ENCODE results near the gene RAI1.

RAI1 gene

GRCh38 chr17:17696085-17696484 is 14.8 kb downstream of the RAI1 start (continued):
- TF ChIP-seq CSRNP3 (CRISPR knock-in tag; IDR thresholded peaks at IDR 0.05): no peak
- no peak for TF ChIP-seq BACH2 (CRISPR knock-in tag; IDR thresholded peaks at IDR 0.05; ENCODE audit: borderline replicate concordance)
- no peak for TF ChIP-seq CSDC2 (CRISPR knock-in tag; IDR thresholded peaks at IDR 0.05)
- no peak for TF ChIP-seq TCF4 (CRISPR knock-in tag; IDR thresholded peaks at IDR 0.05; ENCODE audit: borderline replicate concordance)
- no peak for TF ChIP-seq ZFP30 (CRISPR knock-in tag; IDR thresholded peaks at IDR 0.05)
- TF ChIP-seq SNAI2 (CRISPR knock-in tag; IDR thresholded peaks at IDR 0.05): no peak

GRCh38 chr17:17696882-17697633 is 15.8 kb downstream of the RAI1 start:
- no peak for ATAC-seq

GRCh38 chr17:17698371-17698770 is 17.1 kb downstream of the RAI1 start:
- ATAC-seq: no peak
- no peak for TF ChIP-seq PPARA (CRISPR knock-in tag; IDR thresholded peaks at IDR 0.05; ENCODE audit: borderline replicate concordance)

More at GRCh38 chr17:17696882-17697633, 15.8 kb downstream of the RAI1 start:
- no peak for TF ChIP-seq ZFP3 (CRISPR knock-in tag; IDR thresholded peaks at IDR 0.05)
- no peak for TF ChIP-seq CSRNP3 (CRISPR knock-in tag; IDR thresholded peaks at IDR 0.05)
- no peak for TF ChIP-seq ESRRG (CRISPR knock-in tag; IDR thresholded peaks at IDR 0.05)
- TF ChIP-seq ZNF8 (CRISPR knock-in tag; IDR thresholded peaks at IDR 0.05): no peak
- TF ChIP-seq TCF4 (CRISPR knock-in tag; IDR thresholded peaks at IDR 0.05; ENCODE audit: borderline replicate concordance): no peak
- no peak for TF ChIP-seq ARNTL (CRISPR knock-in tag; IDR thresholded peaks at IDR 0.05; ENCODE audit: borderline replicate concordance, low read depth)
- TF ChIP-seq OSR1 (CRISPR knock-in tag; IDR thresholded peaks at IDR 0.05): no peak

GRCh38 chr17:17698869-17699351 is 17.7 kb downstream of the RAI1 start:
- ATAC-seq: peak; percentile 33

More at GRCh38 chr17:17698869-17699351, 17.7 kb downstream of the RAI1 start:
- TF ChIP-seq ZNF565 (CRISPR knock-in tag; conservative IDR thresholded peaks at IDR 0.05; ENCODE audit: low read depth): no peak
- TF ChIP-seq TSHZ2 (CRISPR knock-in tag; IDR thresholded peaks at IDR 0.05): no peak
- no peak for TF ChIP-seq OSR1 (CRISPR knock-in tag; IDR thresholded peaks at IDR 0.05)
- no peak for TF ChIP-seq PATZ1 (CRISPR knock-in tag; IDR thresholded peaks at IDR 0.05; ENCODE audit: borderline replicate concordance)
- no peak for TF ChIP-seq PPARA (CRISPR knock-in tag; IDR thresholded peaks at IDR 0.05; ENCODE audit: borderline replicate concordance)
- no peak for TF ChIP-seq CSDC2 (CRISPR knock-in tag; IDR thresholded peaks at IDR 0.05)
- no peak for TF ChIP-seq ZFP3 (CRISPR knock-in tag; IDR thresholded peaks at IDR 0.05)
- no peak for TF ChIP-seq RARB (CRISPR knock-in tag; IDR thresholded peaks at IDR 0.05)
- no peak for TF ChIP-seq TCF4 (CRISPR knock-in tag; IDR thresholded peaks at IDR 0.05; ENCODE audit: borderline replicate concordance)
- TF ChIP-seq TOX (CRISPR knock-in tag; IDR thresholded peaks at IDR 0.05; ENCODE audit: borderline replicate concordance): no peak
- TF ChIP-seq ESRRG (CRISPR knock-in tag; IDR thresholded peaks at IDR 0.05): no peak
- TF ChIP-seq ZNF8 (CRISPR knock-in tag; IDR thresholded peaks at IDR 0.05): no peak
- TF ChIP-seq ZNF70 (CRISPR knock-in tag; IDR thresholded peaks at IDR 0.05): no peak
- TF ChIP-seq GLIS3 (CRISPR knock-in tag; IDR thresholded peaks at IDR 0.05): no peak
- TF ChIP-seq CREB5 (CRISPR knock-in tag; IDR thresholded peaks at IDR 0.05; ENCODE audit: low read depth): no peak
- no peak for TF ChIP-seq ISL1 (CRISPR knock-in tag; IDR thresholded peaks at IDR 0.05)
- TF ChIP-seq SNAI2 (CRISPR knock-in tag; IDR thresholded peaks at IDR 0.05): no peak
- TF ChIP-seq BACH2 (CRISPR knock-in tag; IDR thresholded peaks at IDR 0.05; ENCODE audit: borderline replicate concordance): no peak
- no peak for TF ChIP-seq ZC3H10 (CRISPR knock-in tag; IDR thresholded peaks at IDR 0.05)
- TF ChIP-seq ARNTL (CRISPR knock-in tag; IDR thresholded peaks at IDR 0.05; ENCODE audit: borderline replicate concordance, low read depth): no peak

Measured in SK-N-SH treated with all-trans-retinoic acid at 6 μM for 48 hours (cell line).